ENCODE results near the gene UNC5C. TPM values are rescaled to one million over a fixed set of nuclear protein-coding genes. Genes with fewer than 3 reads are reported as not detected.

Gene UNC5C
- total and polyA plus RNA-seq, 2 of the 4 experiments (the other 2 are of a cell fraction), result under 0.01 TPM

- H3K18ac ChIP-seq (ENCODE audit: low read depth, low read length), result no peak overlapping the region
- no peak overlapping the region for H3K4ac ChIP-seq (ENCODE audit: low read depth, low read length)
- no peak overlapping the region for H2BK20ac ChIP-seq (ENCODE audit: low read depth, low read length)
- H3K4me1 ChIP-seq (ENCODE audit: control insufficient read depth, insufficient read depth, low read length), result no peaks in the 10 kb centered on the region
- no peak overlapping the region for H2AK5ac ChIP-seq (ENCODE audit: low read depth, low read length)
- no peak overlapping the region for H4K8ac ChIP-seq (ENCODE audit: low read depth in 2 of 2, low read length in 2 of 2)
- no peaks in the 10 kb centered on the region for H3K27me3 ChIP-seq (ENCODE audit: control insufficient read depth, insufficient read depth, low read length)
- H4K20me1 ChIP-seq (ENCODE audit: insufficient read depth, low read length), result no peaks in the 10 kb centered on the region
- H3K79me1 ChIP-seq (ENCODE audit: low read depth in 1 of 2, low read length in 2 of 2), result no peaks in the 10 kb centered on the region
- H3K9ac ChIP-seq (ENCODE audit: low read depth, low read length), result no peak overlapping the region
- no peak overlapping the region for H2BK5ac ChIP-seq (ENCODE audit: low read depth, low read length, poor library complexity, severe bottlenecking)
- no peak for DNase-seq
- no peak overlapping the region for H2BK120ac ChIP-seq (ENCODE audit: low read depth, low read length)
- POLR2A ChIA-PET (ENCODE audit: unreplicated experiment), result no interaction called here
- WGBS, 2 experiments (ENCODE audit: extremely low coverage in 2 of 2, insufficient read length in 1 of 2), result no CpG with 5 or more reads among the region's 4 CpGs
- no peak for ATAC-seq (ENCODE audit: low read depth)
- CTCF ChIA-PET, result interaction anchor here (0.5 kb wide), 1 partner anchor 10 kb away, joined by 4 read pairs; no protein-coding TSS in a partner anchor
- H3K9me1 ChIP-seq (ENCODE audit: insufficient read depth, low read length), result no peaks in the 10 kb centered on the region
- no peak overlapping the region for H3K23ac ChIP-seq (ENCODE audit: low read depth, low read length)
- H4K91ac ChIP-seq (ENCODE audit: insufficient read depth, low read depth, low read length), result no peak overlapping the region
- dilution Hi-C loops (cut with HindIII; ENCODE audit: low sequenced_read_pairs, unreplicated experiment), result no loop called here
- H3K36me3 ChIP-seq (ENCODE audit: control insufficient read depth, insufficient read depth, low read length), result no peaks in the 10 kb centered on the region
- H3K4me3 ChIP-seq (ENCODE audit: insufficient read depth, low read depth, low read length), result no peak overlapping the region
- no peaks in the 10 kb centered on the region for H3K9me3 ChIP-seq (ENCODE audit: control insufficient read depth, insufficient read depth, low read length)
- no peak overlapping the region for H2BK15ac ChIP-seq (ENCODE audit: low read depth, low read length)
- H3K4me2 ChIP-seq (ENCODE audit: low read depth, low read length), result no peak overlapping the region
- H3K56ac ChIP-seq (ENCODE audit: extremely low read depth, insufficient read depth, low read length), result no peak overlapping the region
- intact Hi-C loops (cut with micrococcal nuclease), result no loop called here
- BruUV-seq (replicated peaks), result no TSS peak
- no peak overlapping the region for H3K14ac ChIP-seq (replicated peaks; ENCODE audit: low read depth, low read length)
- no peak overlapping the region for H3K27ac ChIP-seq (ENCODE audit: insufficient read depth, low read length)
- H2AFZ ChIP-seq (replicated peaks; ENCODE audit: low read length, poor library complexity), result no peak overlapping the region
- no peak for TF ChIP-seq CHD1 (IDR thresholded peaks at IDR 0.05; ENCODE audit: low read depth, low read length)
- in situ Hi-C loops (cut with MboI; ENCODE audit: low sequenced_read_pairs), result no loop called here
- H4K5ac ChIP-seq (ENCODE audit: low read depth, low read length), result no peak overlapping the region
- no peak overlapping the region for H2AK9ac ChIP-seq (replicated peaks; ENCODE audit: low read depth, low read length, poor library complexity)
Observed at GRCh38 chr4:95535180-95535579, 13.6 kb downstream of the UNC5C start.
